ENCODE results near the gene ZNF41.
A peak's percentile ranks its signal among the peaks of the same experiment; 100 is the strongest.
"Not testable (repeated sequence)": the region's sequence is repeated elsewhere in the genome, so short reads cannot be mapped to it uniquely, and the experiment has no call there.

The ZNF41 gene

DNA sequence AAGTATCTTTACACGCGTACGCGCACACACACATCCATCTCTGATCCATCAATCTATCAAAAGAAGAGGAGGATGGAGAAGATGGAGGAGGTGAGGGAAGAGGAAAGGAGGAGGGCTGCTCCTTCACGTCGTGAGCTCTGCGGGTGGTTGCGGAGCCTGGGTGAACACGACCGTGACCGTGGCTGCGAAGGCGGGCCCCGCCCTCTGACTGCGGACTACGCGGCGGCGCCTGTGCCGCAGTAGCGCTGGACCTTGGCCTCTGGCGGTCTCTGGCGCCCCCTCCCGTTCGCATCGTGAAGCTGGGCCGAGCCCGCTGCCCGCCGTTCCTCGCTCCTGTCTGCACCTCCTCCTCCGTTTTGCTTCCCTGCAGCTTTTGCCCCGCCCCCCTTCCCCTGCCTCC, 40.3 kb upstream of the ZNF41 start:
- Histone ChIP-seq H3K9ac (no peak overlapping the region), H3K4me2 (ENCODE audit: low read length) (peak overlapping the region; percentile 65), H3K4me3 (ENCODE audit: low read depth, low read length) (peak overlapping the region; percentile 49), H3K27me3 (ENCODE audit: control insufficient read depth, insufficient read depth, low read length) (no peaks in the 10 kb centered on the region), H3K27ac (no peak overlapping the region), H2AFZ (peak overlapping the region; percentile 98), H3K36me3 (ENCODE audit: control insufficient read depth, insufficient read depth, low read length) (no peaks in the 10 kb centered on the region), H3K79me2 (no peaks in the 10 kb centered on the region), H3K9me3 (ENCODE audit: control insufficient read depth, low read length) (no peaks in the 10 kb centered on the region), H3K4me1 (no peaks in the 10 kb centered on the region)
- TF ChIP-seq, protein P1, sequence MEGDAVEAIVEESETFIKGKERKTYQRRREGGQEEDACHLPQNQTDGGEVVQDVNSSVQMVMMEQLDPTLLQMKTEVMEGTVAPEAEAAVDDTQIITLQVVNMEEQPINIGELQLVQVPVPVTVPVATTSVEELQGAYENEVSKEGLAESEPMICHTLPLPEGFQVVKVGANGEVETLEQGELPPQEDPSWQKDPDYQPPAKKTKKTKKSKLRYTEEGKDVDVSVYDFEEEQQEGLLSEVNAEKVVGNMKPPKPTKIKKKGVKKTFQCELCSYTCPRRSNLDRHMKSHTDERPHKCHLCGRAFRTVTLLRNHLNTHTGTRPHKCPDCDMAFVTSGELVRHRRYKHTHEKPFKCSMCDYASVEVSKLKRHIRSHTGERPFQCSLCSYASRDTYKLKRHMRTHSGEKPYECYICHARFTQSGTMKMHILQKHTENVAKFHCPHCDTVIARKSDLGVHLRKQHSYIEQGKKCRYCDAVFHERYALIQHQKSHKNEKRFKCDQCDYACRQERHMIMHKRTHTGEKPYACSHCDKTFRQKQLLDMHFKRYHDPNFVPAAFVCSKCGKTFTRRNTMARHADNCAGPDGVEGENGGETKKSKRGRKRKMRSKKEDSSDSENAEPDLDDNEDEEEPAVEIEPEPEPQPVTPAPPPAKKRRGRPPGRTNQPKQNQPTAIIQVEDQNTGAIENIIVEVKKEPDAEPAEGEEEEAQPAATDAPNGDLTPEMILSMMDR (IDR thresholded peaks at IDR 0.05) = peak; percentile 72

DNA sequence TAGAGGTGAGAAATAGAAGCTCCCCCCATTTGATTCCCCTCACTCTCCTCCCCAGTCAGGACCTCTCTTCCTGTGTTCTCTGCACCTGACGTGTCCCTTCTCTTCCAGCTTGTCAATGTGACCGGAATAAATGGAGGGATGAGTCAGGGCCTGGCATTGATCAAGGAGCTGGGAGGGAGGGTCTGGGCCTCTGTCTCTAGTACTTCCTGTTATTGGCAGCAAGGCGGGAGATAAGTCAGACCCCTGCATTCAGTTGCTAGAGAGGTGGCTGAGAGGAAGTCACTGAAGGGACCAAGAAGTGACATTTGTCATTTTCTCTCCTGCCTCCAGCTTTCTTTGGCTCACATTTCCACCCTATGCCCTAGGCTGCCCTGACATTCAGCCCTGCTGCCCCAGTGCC, 35.1 kb upstream of the ZNF41 start:
- no peaks in the 10 kb centered on the region for H3K79me2 ChIP-seq

DNA sequence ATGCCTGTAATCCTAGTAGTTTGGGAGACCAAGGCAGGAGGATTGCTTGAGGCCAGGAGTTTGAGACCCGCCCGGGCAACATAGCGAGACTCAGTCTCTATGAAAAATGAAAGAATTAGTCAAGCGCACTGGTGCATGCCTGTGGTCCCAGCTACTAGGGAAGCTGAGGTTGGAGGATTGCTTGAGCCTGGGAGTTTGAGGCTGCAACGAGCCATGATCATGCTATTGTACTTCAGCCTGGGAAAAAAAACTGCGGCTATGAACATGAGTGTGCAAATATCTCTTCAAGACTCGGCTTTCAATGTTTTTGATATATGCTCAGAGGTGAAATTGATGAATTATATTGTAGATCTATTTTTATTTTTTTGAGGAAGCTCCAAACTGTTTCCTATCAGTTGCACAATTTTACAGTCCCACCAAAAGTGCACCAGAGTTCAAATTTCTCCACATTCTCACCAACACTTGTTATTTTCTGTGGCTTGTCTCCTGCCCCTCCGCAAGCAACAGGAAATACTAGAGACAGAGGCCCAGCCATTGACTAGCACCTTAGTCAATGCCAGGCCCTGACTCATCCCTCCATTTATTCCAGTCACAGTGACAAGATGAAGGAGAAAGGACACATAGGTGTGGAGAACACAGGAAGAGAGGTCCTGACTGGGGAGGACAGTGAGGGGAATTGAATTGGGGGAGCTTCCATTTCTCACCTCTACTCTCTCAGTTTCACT, 33.1 kb upstream of the ZNF41 start:
- H3K27ac ChIP-seq = no peak overlapping the region
- no peak overlapping the region for H3K9ac ChIP-seq
- H3K79me2 ChIP-seq = no peaks in the 10 kb centered on the region
- no peak overlapping the region for H3K4me3 ChIP-seq (ENCODE audit: low read depth, low read length)
- H2AFZ ChIP-seq = no peak overlapping the region
- no peaks in the 10 kb centered on the region for H3K4me1 ChIP-seq
- H3K27me3 ChIP-seq (ENCODE audit: control insufficient read depth, insufficient read depth, low read length) = no peaks in the 10 kb centered on the region
- H3K4me2 ChIP-seq (ENCODE audit: low read length) = no peak overlapping the region
- TF ChIP-seq, protein P1 (IDR thresholded peaks at IDR 0.05) = no peak
- H3K9me3 ChIP-seq (ENCODE audit: control insufficient read depth, low read length) = no peaks in the 10 kb centered on the region
- no peaks in the 10 kb centered on the region for H3K36me3 ChIP-seq (ENCODE audit: control insufficient read depth, insufficient read depth, low read length)

More for the DNA sequence above, 35.1 kb upstream of the ZNF41 start:
- Histone ChIP-seq H3K4me1 (no peaks in the 10 kb centered on the region), H3K9ac (no peak overlapping the region), H2AFZ (no peak overlapping the region), H3K9me3 (ENCODE audit: control insufficient read depth, low read length) (no peaks in the 10 kb centered on the region), H3K4me2 (ENCODE audit: low read length) (no peak overlapping the region), H3K36me3 (ENCODE audit: control insufficient read depth, insufficient read depth, low read length) (no peaks in the 10 kb centered on the region), H3K27me3 (ENCODE audit: control insufficient read depth, insufficient read depth, low read length) (no peaks in the 10 kb centered on the region), H3K27ac (no peak overlapping the region), H3K4me3 (ENCODE audit: low read depth, low read length) (no peak overlapping the region)
- TF ChIP-seq, protein P1 (IDR thresholded peaks at IDR 0.05) = no peak

DNA sequence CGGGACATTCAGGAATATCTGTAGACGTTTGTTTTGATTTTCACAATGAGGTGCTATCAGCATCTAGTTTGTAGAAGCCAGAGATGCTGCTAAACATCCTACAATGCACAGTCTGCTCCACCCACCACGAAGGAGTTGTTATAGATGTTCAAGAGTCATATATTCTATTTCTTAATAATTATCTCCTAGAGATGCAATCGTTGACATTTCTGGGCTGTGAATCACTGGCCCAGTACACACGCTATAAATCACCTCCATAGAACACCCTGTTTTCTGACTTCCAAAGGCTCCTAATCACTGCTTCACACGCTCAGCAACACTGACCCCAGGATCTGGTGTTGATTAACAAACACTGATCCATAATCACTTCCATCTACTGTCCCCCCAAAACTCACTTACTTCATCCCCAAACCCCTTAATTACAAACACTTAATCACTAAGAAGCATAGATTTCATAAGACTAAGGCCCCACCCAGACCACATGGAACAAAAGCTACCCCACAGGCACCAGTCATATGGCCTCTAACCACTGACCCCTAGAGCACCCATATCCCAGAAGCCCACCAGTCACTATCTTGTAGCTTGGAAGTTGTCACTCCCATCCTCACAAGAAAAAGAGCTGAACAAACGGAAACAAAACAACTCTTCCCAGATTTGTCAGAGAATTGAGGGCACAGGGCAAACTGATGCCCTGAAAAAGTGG, 31.7 kb upstream of the ZNF41 start:
- Histone ChIP-seq H3K9ac (no peak overlapping the region), H3K36me3 (ENCODE audit: control insufficient read depth, insufficient read depth, low read length) (no peaks in the 10 kb centered on the region), H3K4me3 (ENCODE audit: low read depth, low read length) (no peak overlapping the region), H3K4me2 (ENCODE audit: low read length) (no peak overlapping the region), H3K4me1 (no peaks in the 10 kb centered on the region), H3K79me2 (no peaks in the 10 kb centered on the region), H3K27ac (no peak overlapping the region), H2AFZ (no peak overlapping the region), H3K27me3 (ENCODE audit: control insufficient read depth, insufficient read depth, low read length) (no peaks in the 10 kb centered on the region), H3K9me3 (ENCODE audit: control insufficient read depth, low read length) (no peaks in the 10 kb centered on the region)
- TF ChIP-seq, protein P1 (IDR thresholded peaks at IDR 0.05) = no peak

DNA sequence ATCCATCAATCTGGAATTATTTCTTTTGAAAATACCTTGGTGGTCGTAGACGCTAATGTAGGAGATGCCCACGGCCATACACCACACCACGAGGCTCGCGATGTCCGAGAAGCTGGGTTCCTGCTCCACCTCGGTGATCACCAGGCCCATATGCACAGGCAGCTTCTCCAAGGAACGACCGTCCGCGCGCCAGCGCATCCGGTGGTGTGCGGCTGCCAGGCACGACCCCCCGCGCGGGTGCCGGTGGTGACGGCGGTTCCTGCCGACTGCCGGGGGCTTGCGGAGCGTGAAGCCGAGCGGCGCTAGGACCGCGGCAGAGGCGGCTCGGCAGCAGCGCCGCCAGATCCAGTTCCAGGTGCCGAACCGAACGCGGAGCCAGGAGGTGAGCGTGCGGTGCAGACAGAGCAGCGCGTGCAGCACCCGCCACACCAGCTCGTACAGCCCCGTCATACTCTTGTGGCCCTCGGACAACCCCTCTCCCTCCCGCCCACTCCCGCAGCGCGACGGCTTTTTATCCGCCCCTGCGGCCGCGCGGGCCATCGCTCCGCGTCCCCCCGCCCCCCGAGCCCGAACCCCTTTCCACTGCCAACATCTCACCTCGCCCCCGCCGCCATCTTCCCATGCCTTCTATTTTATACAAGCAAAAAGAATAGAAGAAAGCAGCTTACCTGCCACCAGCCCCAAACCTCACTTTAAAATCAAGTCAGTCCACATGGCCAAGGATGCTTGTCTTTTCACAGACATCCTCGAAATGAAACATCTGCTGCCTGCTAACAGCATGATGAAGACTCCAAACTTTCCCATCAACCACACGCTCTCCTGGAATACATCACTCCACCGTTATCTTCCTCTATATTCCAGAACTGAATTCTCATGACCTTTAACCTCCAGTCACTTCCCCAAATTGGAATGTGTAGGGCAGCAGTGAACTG, 30.3 kb upstream of the ZNF41 start:
- not testable (repeated sequence) for H3K79me2 ChIP-seq; H3K9me3 ChIP-seq (ENCODE audit: control insufficient read depth, low read length); H3K36me3 ChIP-seq (ENCODE audit: control insufficient read depth, insufficient read depth, low read length); H3K27me3 ChIP-seq (ENCODE audit: control insufficient read depth, insufficient read depth, low read length); H3K4me1 ChIP-seq; H3K9ac ChIP-seq
- Histone ChIP-seq H3K27ac (peak overlapping the region; percentile 49), H3K4me3 (ENCODE audit: low read depth, low read length) (peak overlapping the region; percentile 4), H2AFZ (peak overlapping the region; percentile 86), H3K4me2 (ENCODE audit: low read length) (peak overlapping the region; percentile 40)

DNA sequence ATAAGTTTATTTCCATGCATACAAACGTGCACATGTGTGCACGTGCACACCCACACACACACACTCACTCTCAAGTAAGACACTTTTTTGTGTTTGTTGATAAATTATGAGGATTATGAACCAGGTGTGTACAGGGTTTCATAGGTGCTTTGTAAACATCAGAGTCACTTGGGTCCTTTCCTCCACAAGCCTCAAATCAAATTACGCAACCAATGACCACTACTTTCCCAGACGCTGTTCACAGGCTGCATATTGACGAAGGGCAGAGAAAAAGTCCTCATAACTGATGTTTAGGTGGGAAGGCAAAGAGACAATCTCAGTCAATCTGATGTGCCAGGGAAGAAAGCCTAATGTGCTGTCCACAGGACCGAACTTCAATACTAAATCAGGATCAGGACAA, 29.4 kb upstream of the ZNF41 start:
- H3K9ac ChIP-seq; H3K36me3 ChIP-seq (ENCODE audit: control insufficient read depth, insufficient read depth, low read length); H3K79me2 ChIP-seq; H3K27me3 ChIP-seq (ENCODE audit: control insufficient read depth, insufficient read depth, low read length); H3K4me2 ChIP-seq (ENCODE audit: low read length); H3K9me3 ChIP-seq (ENCODE audit: control insufficient read depth, low read length); H3K4me1 ChIP-seq; H3K4me3 ChIP-seq (ENCODE audit: low read depth, low read length): not testable (repeated sequence)
- Histone ChIP-seq H3K27ac (peak overlapping the region; percentile 49), H2AFZ (peak overlapping the region; percentile 62)

All from parathyroid adenoma (tissue), 2 donors.